Endothelial cell of umbilical vein (primary cell): ENCODE measurements around the gene C16orf89. TPM values are rescaled to one million over a fixed set of nuclear protein-coding genes. Genes with fewer than 3 reads are reported as not detected.

Experiments used
- BruUV-seq: library from RNA; stranded (reverse); fragments of 400-500 nt; replicated peaks from 2 replicates; lab custom pipeline; 2021; lab: Mats Ljungman, UMichigan
- CTCF ChIA-PET: fragments of 300-600, 350-600 bp; sonication (Branson Sonifier 250); formaldehyde crosslinking; loops from one replicate; lab custom pipeline; 2021; ENCODE audit warnings: antibody characterized with exemption, inconsistent platforms; lab: Charles Lee
- POLR2A ChIA-PET: fragments of 300-600, 350-600 bp; sonication (Branson Sonifier 250); formaldehyde crosslinking; loops from one replicate; lab custom pipeline; 2021; ENCODE audit warnings: antibody characterized with exemption, inconsistent platforms; lab: Charles Lee
- DNase-seq: peaks from one replicate; pipeline ENCODE4 v3.0.0-alpha.2; 2011; ENCODE audit warnings: low read depth, low spot score
- FAIRE-seq: peaks from 2 replicates; lab custom pipeline; 2011; peaks lifted over from hg19 to GRCh38; lab: Jason Lieb, UNC
- H2AFZ ChIP-seq: 2 replicates; pipeline ENCODE4 v1.6.0; 2012; ENCODE audit warnings: low read depth, low read length, control low read depth, inconsistent platforms
- H3K27ac ChIP-seq: 2 replicates; pipeline ENCODE4 v1.5.1; 2011; ENCODE audit warnings: low read depth, mild to moderate bottlenecking, control low read depth, low read length, moderate library complexity; ENCODE audit not compliant: insufficient read depth
- H3K27me3 ChIP-seq, 2 experiments: 2 replicates each; pipeline versions ENCODE4 v1.6.0 to v1.6.1; 2011; ENCODE audit warnings: low read length in 2 of 2, mixed read lengths in 1 of 2; ENCODE audit not compliant: control insufficient read depth in 2 of 2, insufficient read depth in 2 of 2
- H3K36me3 ChIP-seq, 2 experiments: 2 replicates in 1 of 2; 3 replicates in 1 of 2; pipeline ENCODE4 v1.5.1; 2011; ENCODE audit warnings: low read length in 2 of 2, mild to moderate bottlenecking in 1 of 2, moderate library complexity in 1 of 2; ENCODE audit not compliant: control insufficient read depth in 2 of 2, insufficient read depth in 2 of 2; ENCODE audit errors: extremely low read depth in 1 of 2
- H3K4me1 ChIP-seq: 3 replicates; pipeline ENCODE4 v1.5.1; 2011; ENCODE audit warnings: mild to moderate bottlenecking, low read length; ENCODE audit not compliant: control insufficient read depth, insufficient read depth; ENCODE audit errors: extremely low read depth
- H3K4me2 ChIP-seq: 2 replicates; pipeline ENCODE4 v1.6.1; 2011; ENCODE audit warnings: low read length, control low read depth, mixed read lengths; ENCODE audit not compliant: insufficient read depth
- H3K4me3 ChIP-seq, 3 experiments: fragments of 200-600 bp in 1 of 3; sonication (generic), shearing (Covaris generic) in 1 of 3; replicated peaks in 1 of 3; 2 replicates each; pipeline ENCODE4 v1.5.1; 2011 to 2016; ENCODE audit warnings: control low read depth in 3 of 3, low read length in 3 of 3, mild to moderate bottlenecking in 2 of 3, inconsistent platforms in 1 of 3, low read depth in 1 of 3, moderate library complexity in 1 of 3; ENCODE audit not compliant: insufficient read depth in 1 of 3
- H3K79me2 ChIP-seq: 2 replicates; pipeline ENCODE4 v1.6.0; 2012; ENCODE audit warnings: low read length, inconsistent platforms; ENCODE audit not compliant: control insufficient read depth, insufficient read depth
- H3K9ac ChIP-seq: replicated peaks from 2 replicates; pipeline ENCODE3; 2011; ENCODE audit warnings: low read length, control low read depth; ENCODE audit not compliant: insufficient read depth; ENCODE audit errors: extremely low read depth
- H3K9me1 ChIP-seq: replicated peaks from 3 replicates; pipeline ENCODE4 v1.6.0; 2011; ENCODE audit warnings: mild to moderate bottlenecking, low read length; ENCODE audit not compliant: control insufficient read depth, insufficient read depth; ENCODE audit errors: extremely low read depth
- H3K9me3 ChIP-seq: replicated peaks from 2 replicates; pipeline ENCODE4 v1.5.1; 2012; ENCODE audit warnings: low read length, inconsistent platforms; ENCODE audit not compliant: control insufficient read depth, insufficient read depth
- H4K20me1 ChIP-seq: replicated peaks from 2 replicates; pipeline ENCODE3; 2011; ENCODE audit warnings: mild to moderate bottlenecking, low read length; ENCODE audit not compliant: control insufficient read depth, insufficient read depth; ENCODE audit errors: extremely low read depth
- EZH2 ChIP-seq: IDR thresholded peaks from 2 replicates; pipeline ENCODE4 v1.6.1; 2012; ENCODE audit warnings: borderline replicate concordance, low read depth, mild to moderate bottlenecking, moderate library complexity, low read length, inconsistent platforms; ENCODE audit not compliant: severe bottlenecking
- FOS ChIP-seq: IDR thresholded peaks from 2 replicates; pipeline ENCODE4 v1.6.1; 2011; ENCODE audit warnings: mild to moderate bottlenecking, low read length, moderate library complexity, borderline replicate concordance; ENCODE audit not compliant: insufficient read depth
- GATA2 ChIP-seq: IDR thresholded peaks from 2 replicates; pipeline ENCODE4 v1.7.0; 2011; ENCODE audit warnings: low read depth, mild to moderate bottlenecking, moderate library complexity, mixed read lengths, low read length; ENCODE audit not compliant: insufficient read length, insufficient read depth
- JUN ChIP-seq: IDR thresholded peaks from 2 replicates; pipeline ENCODE4 v1.6.1; 2011; ENCODE audit warnings: borderline replicate concordance, low read depth; ENCODE audit not compliant: insufficient read length, insufficient read depth
- MAX ChIP-seq: IDR thresholded peaks from 2 replicates; pipeline ENCODE4 v1.6.1; 2011; ENCODE audit not compliant: insufficient read depth, insufficient read length
- MYC ChIP-seq: IDR thresholded peaks from one replicate; pipeline ENCODE4 v1.6.1; 2011; ENCODE audit warnings: mild to moderate bottlenecking, low read depth, low read length
- POLR2A ChIP-seq: IDR thresholded peaks from 2 replicates; pipeline ENCODE4 v1.6.1; 2012; ENCODE audit warnings: low read depth, mild to moderate bottlenecking, control low read depth, low read length
- POLR2AphosphoS5 ChIP-seq: IDR thresholded peaks from 2 replicates; pipeline ENCODE4 v1.6.1; 2012; ENCODE audit warnings: low read depth, mild to moderate bottlenecking, control low read depth, low read length, moderate library complexity; ENCODE audit not compliant: insufficient read depth
- dilution Hi-C: fragments of 300-500 bp; cut with MboI; formaldehyde crosslinking; loops from one replicate; pipeline ENCODE4 v1.15.0; 2019; ENCODE audit warnings: low sequenced_read_pairs; ENCODE audit not compliant: extremely low pct_ligation_motif_present
- intact Hi-C: fragments of 100-400 bp; cut with micrococcal nuclease; formaldehyde crosslinking; loops from one replicate; pipeline ENCODE4 v1.10.0; 2022
- polyA plus RNA-seq, 4 experiments: library from polyadenylated mRNA; depleted of rRNA in 3 of 4; stranded (reverse) in 3 of 4; unstranded in 1 of 4; fragments of >200 nt; gene quantifications; 2 replicates each; pipeline versions ENCODE4 v1.2.1 to v1.2.3, GENCODE V29; 2011 to 2012; ENCODE audit warnings: missing spikeins in 1 of 4
- total RNA-seq: library from RNA; stranded (reverse); gene quantifications from 2 replicates; pipeline ENCODE4 v1.2.3, GENCODE V29; 2021

The C16orf89 gene
- total and polyA plus RNA-seq, 2 donors (not counting 3 experiments of a cell fraction or from before 2014, with no cell fraction given), result not detected

GRCh38 chr16:5027575-5028235, 38.1 kb downstream of the C16orf89 start:
- Histone ChIP-seq H3K4me3 (no peak overlapping the region), H3K9ac (no peak overlapping the region), H3K9me1 (no peaks in the 10 kb centered on the region), H3K27me3 (no peaks in the 10 kb centered on the region), H4K20me1 (no peaks in the 10 kb centered on the region), H3K4me2 (no peak overlapping the region), H3K79me2 (no peaks in the 10 kb centered on the region), H3K27ac (no peak overlapping the region), H2AFZ (no peak overlapping the region), H3K9me3 (no peaks in the 10 kb centered on the region), H3K4me1 (peaks cover 2% of the 10 kb centered on the region), H3K36me3 (peaks cover 0 to 2% of the 10 kb centered on the region in 2 experiments)
- FAIRE-seq, result no peak
- dilution Hi-C loops (no loop called here), intact Hi-C loops (no loop called here)
- no TSS peak for BruUV-seq
- POLR2A ChIA-PET, result no interaction called here
- TF ChIP-seq GATA2 (no peak), JUN (no peak), EZH2 (no peak)
- CTCF ChIA-PET, result no interaction called here
- no peak for DNase-seq

- FAIRE-seq, result no peak
- no peak overlapping the region for H3K9ac ChIP-seq
- no peak overlapping the region for H3K4me2 ChIP-seq
- no peaks in the 10 kb centered on the region for H3K9me3 ChIP-seq
- no peaks in the 10 kb centered on the region for H3K79me2 ChIP-seq
- no peaks in the 10 kb centered on the region for H3K4me1 ChIP-seq
- no peak overlapping the region for H2AFZ ChIP-seq
- dilution Hi-C loops, result no loop called here
- BruUV-seq, result no TSS peak
- intact Hi-C loops, result no loop called here
- no peaks in the 10 kb centered on the region for H4K20me1 ChIP-seq
- CTCF ChIA-PET, result interaction anchor here (1.2 to 1.3 kb wide), 2 partner anchors 9 to 32 kb away, joined by 3 read pairs; no protein-coding TSS in a partner anchor
- POLR2A ChIA-PET, result no interaction called here
- no peak for DNase-seq
- H3K4me3 ChIP-seq, result no peak overlapping the region
- peaks cover 0 to 2% of the 10 kb centered on the region in 2 experiments for H3K36me3 ChIP-seq
- no peaks in the 10 kb centered on the region for H3K9me1 ChIP-seq
- H3K27me3 ChIP-seq, result no peaks in the 10 kb centered on the region
- H3K27ac ChIP-seq, result no peak overlapping the region
- TF ChIP-seq MYC (no peak), GATA2 (no peak), JUN (no peak), POLR2AphosphoS5 (no peak), MAX (no peak), FOS (no peak), POLR2A (no peak)
Measured at GRCh38 chr16:5027086-5027485, 38.7 kb downstream of the C16orf89 start.
